ENCODE data around the gene STX16. TPM values are rescaled to one million over a fixed set of nuclear protein-coding genes. Genes with fewer than 3 reads are reported as not detected.
"Not testable (repeated sequence)": the region's sequence is repeated elsewhere in the genome, so short reads cannot be mapped to it uniquely, and the experiment has no call there.

STX16 gene
- polyA plus RNA-seq, 1 donor = 91.9 TPM

GRCh38 chr20:58722877-58723627, 72.0 kb downstream of the STX16 start:
- no peak for DNase-seq

- no peak for DNase-seq
Observed at GRCh38 chr20:58723628-58723984, 72.5 kb downstream of the STX16 start.

GRCh38 chr20:58726156-58726555, 75.1 kb downstream of the STX16 start:
- DNase-seq = not testable (repeated sequence)

Other genes with a start within 250 kb of the STX16 start
- 13.7 TPM for gene APCDD1L, start 135.9 kb upstream of the STX16 start, polyA plus RNA-seq (ENCODE audit: insufficient read length)
- 41.7 TPM for gene NPEPL1, start 41.5 kb downstream of the STX16 start, polyA plus RNA-seq (ENCODE audit: insufficient read length)
- gene GNAS-AS1, start 199.6 kb downstream of the STX16 start, polyA plus RNA-seq (ENCODE audit: insufficient read length) = 1.0 TPM
- gene GNAS, start 201.4 kb downstream of the STX16 start, polyA plus RNA-seq (ENCODE audit: insufficient read length) = 1,874 TPM